SW480 (cell line): ENCODE results near the gene NOL4L.
A peak's percentile ranks its signal among the peaks of the same experiment; 100 is the strongest.

Experiments used
- DNase-seq: peaks from one replicate; pipeline ENCODE4 v3.0.0-alpha.2; 2016; ENCODE audit warnings: low spot score

The NOL4L gene

GRCh38 chr20:32539817-32540675, 45.1 kb downstream of the NOL4L start:
- no peak for DNase-seq

GRCh38 chr20:32539026-32539816, 45.9 kb downstream of the NOL4L start:
- DNase-seq = no peak

- no peak for DNase-seq
These were observed 46.6 kb downstream of the NOL4L start for GRCh38 chr20:32538526-32538939.

- DNase-seq = no peak
These were observed 47.2 kb downstream of the NOL4L start for GRCh38 chr20:32537657-32538525.

- DNase-seq = peak; percentile 87
These were observed 48.1 kb downstream of the NOL4L start for GRCh38 chr20:32536851-32537656.

GRCh38 chr20:32535953-32536823, 48.9 kb downstream of the NOL4L start:
- DNase-seq = peak; percentile 96

- DNase-seq = peak; percentile 56
These were observed 49.7 kb downstream of the NOL4L start for GRCh38 chr20:32535316-32535952.

GRCh38 chr20:32534661-32535240, 50.4 kb downstream of the NOL4L start:
- peak; percentile 66 for DNase-seq

GRCh38 chr20:32533732-32534131, 51.4 kb downstream of the NOL4L start:
- no peak for DNase-seq

- DNase-seq = no peak
These were observed 52.9 kb downstream of the NOL4L start for GRCh38 chr20:32532246-32532645.

GRCh38 chr20:32528905-32529670, 56.0 kb downstream of the NOL4L start:
- DNase-seq = no peak

GRCh38 chr20:32528171-32528891, 56.8 kb downstream of the NOL4L start:
- no peak for DNase-seq

- DNase-seq = no peak
These were observed 57.6 kb downstream of the NOL4L start for GRCh38 chr20:32527447-32528055.

GRCh38 chr20:32527052-32527446, 58.1 kb downstream of the NOL4L start:
- no peak for DNase-seq

GRCh38 chr20:32526541-32526940, 58.6 kb downstream of the NOL4L start:
- DNase-seq = no peak

- DNase-seq = no peak
These were observed 59.0 kb downstream of the NOL4L start for GRCh38 chr20:32526125-32526524.

- DNase-seq = no peak
These were observed 60.2 kb downstream of the NOL4L start for GRCh38 chr20:32524829-32525501.
